HCT116 (cell line): ENCODE results near the gene TARM1. TPM values are rescaled to one million over a fixed set of nuclear protein-coding genes. Genes with fewer than 3 reads are reported as not detected.

Experiments
- ATAC-seq: fragments of 200-7000 bp; cut with Tn5 transposase; 2 replicates; pipeline ENCODE4 v1.9.1; 2020; ENCODE audit warnings: mild to moderate bottlenecking, moderate library complexity
- BruUV-seq: library from RNA; stranded (reverse); fragments of 400-500 nt; replicated peaks from 2 replicates; lab custom pipeline; 2021; lab: Mats Ljungman, UMichigan
- CTCF ChIA-PET: fragments of 300-600 bp; sonication (Branson Sonifier 250); formaldehyde crosslinking; loops from one replicate; lab custom pipeline; 2021; ENCODE audit warnings: antibody characterized with exemption; lab: Charles Lee
- POLR2A ChIA-PET: fragments of 300-600, 350-600 bp; sonication (Branson Sonifier 250); formaldehyde crosslinking; loops from one replicate; lab custom pipeline; 2021; ENCODE audit warnings: antibody characterized with exemption; lab: Charles Lee
- RAD21 ChIA-PET, 2 experiments: fragments of 300-600 bp; sonication (Branson Sonifier 250); formaldehyde crosslinking; loops; one replicate each; lab custom pipeline; 2023; ENCODE audit warnings: low total read pairs in 2 of 2; ENCODE audit not compliant: uncharacterized antibody in 2 of 2, unreplicated experiment in 2 of 2, low non-redundant PET in 1 of 2; lab: Charles Lee
- DNase-seq: peaks from one replicate; pipeline ENCODE4 v3.0.0-alpha.2; 2010; ENCODE audit warnings: low read depth, low spot score
- H2AFZ ChIP-seq: fragments of 200-600 bp; shearing (Covaris generic), sonication (generic); 2 replicates; pipeline ENCODE4 v1.6.1; 2017; ENCODE audit warnings: low read depth, mixed run types, mixed read lengths, antibody characterized with exemption, low read length; ENCODE audit not compliant: poor library complexity, severe bottlenecking
- H3K27ac ChIP-seq: 2 replicates; pipeline ENCODE4 v1.5.1; 2012; ENCODE audit warnings: low read depth, low read length
- H3K27me3 ChIP-seq: fragments of 200-600 bp; sonication (generic); 2 replicates; pipeline ENCODE4 v1.6.1; 2016; ENCODE audit warnings: mixed run types, low read length, mixed read lengths; ENCODE audit not compliant: insufficient read depth
- H3K36me3 ChIP-seq, 2 experiments: fragments of 200-500 bp in 1 of 2; fragments of 200-600 bp in 1 of 2; sonication (Bioruptor generic) in 1 of 2; sonication (generic) in 1 of 2; 2 replicates each; pipeline versions ENCODE4 v1.5.1 to v1.6.1; 2014 to 2016; ENCODE audit warnings: low read length in 2 of 2, inconsistent platforms in 1 of 2, mixed read lengths in 1 of 2, mixed run types in 1 of 2; ENCODE audit not compliant: insufficient read depth in 2 of 2, control insufficient read depth in 1 of 2
- H3K4me1 ChIP-seq, 2 experiments: fragments of 200-600 bp in 1 of 2; sonication (generic) in 1 of 2; 2 replicates each; pipeline versions ENCODE4 v1.5.1 to v1.6.1; 2012 to 2017; ENCODE audit warnings: low read length in 2 of 2, inconsistent platforms in 1 of 2, mild to moderate bottlenecking in 1 of 2, mixed read lengths in 1 of 2, mixed run types in 1 of 2, moderate library complexity in 1 of 2; ENCODE audit not compliant: insufficient read depth in 2 of 2, control insufficient read depth in 1 of 2
- H3K4me2 ChIP-seq: fragments of 200-600 bp; sonication (generic); 2 replicates; pipeline ENCODE4 v1.6.1; 2017; ENCODE audit warnings: mixed run types, low read length, mixed read lengths
- H3K4me3 ChIP-seq, 2 experiments: fragments of 200-600 bp in 1 of 2; sonication (generic) in 1 of 2; replicated peaks in 1 of 2; 2 replicates each; pipeline ENCODE4 v1.5.1; 2011 to 2016; ENCODE audit warnings: low read length in 2 of 2, control low read depth in 1 of 2, low read depth in 1 of 2, mild to moderate bottlenecking in 1 of 2, mixed read lengths in 1 of 2, mixed run types in 1 of 2
- H3K79me2 ChIP-seq: fragments of 200-600 bp; sonication (generic); 2 replicates; pipeline ENCODE4 v1.6.1; 2017; ENCODE audit warnings: mild to moderate bottlenecking, mixed run types, low read length, moderate library complexity, mixed read lengths; ENCODE audit not compliant: insufficient read depth
- H3K9ac ChIP-seq: fragments of 200-600 bp; sonication (generic); 2 replicates; pipeline ENCODE4 v1.6.1; 2016; ENCODE audit warnings: low read length, mixed read lengths
- H3K9me2 ChIP-seq: fragments of 200-600 bp; sonication (generic), shearing (Covaris generic); 2 replicates; pipeline ENCODE4 v1.6.1; 2017; ENCODE audit warnings: mixed run types, mild to moderate bottlenecking, moderate library complexity; ENCODE audit not compliant: insufficient read depth
- H3K9me3 ChIP-seq, 2 experiments: fragments of 200-500 bp in 1 of 2; fragments of 200-600 bp in 1 of 2; sonication (Bioruptor generic) in 1 of 2; sonication (generic) in 1 of 2; 2 replicates each; pipeline ENCODE4 v1.6.1; 2014 to 2017; ENCODE audit warnings: low read length in 2 of 2, mixed read lengths in 2 of 2, inconsistent platforms in 1 of 2, low read depth in 1 of 2, mild to moderate bottlenecking in 1 of 2, mixed run types in 1 of 2, moderate library complexity in 1 of 2; ENCODE audit not compliant: control insufficient read depth in 1 of 2, insufficient read depth in 1 of 2
- H4K20me1 ChIP-seq: fragments of 200-600 bp; sonication (generic), shearing (Covaris generic); 2 replicates; pipeline ENCODE4 v1.6.1; 2017; ENCODE audit warnings: mixed run types, mild to moderate bottlenecking, moderate library complexity; ENCODE audit not compliant: insufficient read depth
- EGR1 ChIP-seq: IDR thresholded peaks from 2 replicates; pipeline ENCODE4 v1.6.1; 2012; ENCODE audit warnings: low read depth
- ELF1 ChIP-seq: IDR thresholded peaks from 2 replicates; pipeline ENCODE4 v1.6.1; 2012; ENCODE audit warnings: low read depth, borderline replicate concordance
- FOSL1 ChIP-seq: IDR thresholded peaks from 2 replicates; pipeline ENCODE4 v1.6.1; 2012; ENCODE audit warnings: low read depth
- POLR2AphosphoS5 ChIP-seq: IDR thresholded peaks from 2 replicates; pipeline ENCODE4 v1.6.1; 2011; ENCODE audit warnings: mild to moderate bottlenecking, low read depth, low read length, moderate library complexity
- RAD21 ChIP-seq: IDR thresholded peaks from 2 replicates; pipeline ENCODE4 v1.6.1; 2012; ENCODE audit warnings: low read depth, mild to moderate bottlenecking
- YY1 ChIP-seq: IDR thresholded peaks from 2 replicates; pipeline ENCODE4 v1.6.1; 2011; ENCODE audit warnings: low read length, low read depth, moderate library complexity, mild to moderate bottlenecking; ENCODE audit not compliant: insufficient replicate concordance; ENCODE audit errors: extremely low read depth
- intact Hi-C: fragments of 100-400 bp; cut with micrococcal nuclease; formaldehyde crosslinking; loops from 2 replicates; pipeline ENCODE4 v1.10.0; 2022
- total RNA-seq: library from RNA; stranded (reverse); gene quantifications from one replicate; pipeline ENCODE4 v1.2.1, GENCODE V29; 2021; ENCODE audit not compliant: unreplicated experiment
- TF ChIP-seq, protein P1 (sequence below): IDR thresholded peaks from 2 replicates; pipeline ENCODE4 v1.6.1; 2012
- TF ChIP-seq, protein P2 (sequence below), 3 experiments: fragments of 200-600 bp in 1 of 3; sonication (generic) in 1 of 3; IDR thresholded peaks in 2 of 3; conservative IDR thresholded peaks in 1 of 3; 2 replicates each; pipeline ENCODE4 v1.5.1; 2012 to 2017; ENCODE audit warnings: low read depth in 2 of 3, low read length in 2 of 3, antibody characterized with exemption in 1 of 3, borderline replicate concordance in 1 of 3, control low read depth in 1 of 3, mild to moderate bottlenecking in 1 of 3, mixed read lengths in 1 of 3, mixed run types in 1 of 3, moderate library complexity in 1 of 3; ENCODE audit not compliant: insufficient read depth in 1 of 3

The TARM1 gene
- total RNA-seq, 1 experiment from 2014 or later, result not detected

DNA sequence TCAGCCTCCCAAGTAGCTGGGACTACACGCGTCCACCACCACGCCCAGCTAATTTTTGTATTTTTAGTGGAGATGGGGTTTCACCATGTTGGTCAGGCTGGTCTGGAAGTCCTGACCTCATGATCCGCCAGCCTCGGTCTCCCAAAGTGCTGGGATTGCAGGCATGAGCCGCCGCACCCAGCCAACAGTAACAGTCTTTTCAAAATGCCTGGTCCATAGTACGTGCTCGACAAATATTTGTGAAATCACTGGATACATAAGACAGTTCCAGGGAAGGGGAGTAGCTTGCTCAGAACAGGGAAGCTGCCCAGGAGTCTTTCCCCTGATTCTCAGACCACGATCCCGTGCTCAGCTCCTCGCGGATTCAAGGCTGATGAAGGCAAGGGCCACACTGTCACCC lies 59.2 kb downstream of the TARM1 start:
- Histone ChIP-seq H2AFZ (no peak overlapping the region), H3K4me1 (peaks cover 12 to 25% of the 10 kb centered on the region in 2 experiments), H3K4me2 (no peak overlapping the region), H4K20me1 (no peaks in the 10 kb centered on the region), H3K9me3 (no peaks in the 10 kb centered on the region), H3K79me2 (no peaks in the 10 kb centered on the region), H3K9ac (no peak overlapping the region), H3K36me3 (no peaks in the 10 kb centered on the region), H3K27me3 (no peaks in the 10 kb centered on the region), H3K4me3 (no peak overlapping the region), H3K9me2 (no peaks in the 10 kb centered on the region), H3K27ac (no peak overlapping the region)
- TF ChIP-seq POLR2AphosphoS5, result no peak
- TF ChIP-seq, protein P1, sequence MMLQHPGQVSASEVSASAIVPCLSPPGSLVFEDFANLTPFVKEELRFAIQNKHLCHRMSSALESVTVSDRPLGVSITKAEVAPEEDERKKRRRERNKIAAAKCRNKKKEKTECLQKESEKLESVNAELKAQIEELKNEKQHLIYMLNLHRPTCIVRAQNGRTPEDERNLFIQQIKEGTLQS, result no peak
- no peak for TF ChIP-seq FOSL1
- TF ChIP-seq EGR1, result no peak
- TF ChIP-seq RAD21, result no peak
- no peak for TF ChIP-seq ELF1
- TF ChIP-seq, protein P2, sequence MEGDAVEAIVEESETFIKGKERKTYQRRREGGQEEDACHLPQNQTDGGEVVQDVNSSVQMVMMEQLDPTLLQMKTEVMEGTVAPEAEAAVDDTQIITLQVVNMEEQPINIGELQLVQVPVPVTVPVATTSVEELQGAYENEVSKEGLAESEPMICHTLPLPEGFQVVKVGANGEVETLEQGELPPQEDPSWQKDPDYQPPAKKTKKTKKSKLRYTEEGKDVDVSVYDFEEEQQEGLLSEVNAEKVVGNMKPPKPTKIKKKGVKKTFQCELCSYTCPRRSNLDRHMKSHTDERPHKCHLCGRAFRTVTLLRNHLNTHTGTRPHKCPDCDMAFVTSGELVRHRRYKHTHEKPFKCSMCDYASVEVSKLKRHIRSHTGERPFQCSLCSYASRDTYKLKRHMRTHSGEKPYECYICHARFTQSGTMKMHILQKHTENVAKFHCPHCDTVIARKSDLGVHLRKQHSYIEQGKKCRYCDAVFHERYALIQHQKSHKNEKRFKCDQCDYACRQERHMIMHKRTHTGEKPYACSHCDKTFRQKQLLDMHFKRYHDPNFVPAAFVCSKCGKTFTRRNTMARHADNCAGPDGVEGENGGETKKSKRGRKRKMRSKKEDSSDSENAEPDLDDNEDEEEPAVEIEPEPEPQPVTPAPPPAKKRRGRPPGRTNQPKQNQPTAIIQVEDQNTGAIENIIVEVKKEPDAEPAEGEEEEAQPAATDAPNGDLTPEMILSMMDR (IDR thresholded peaks at IDR 0.05 in 2 of 3, conservative IDR thresholded peaks at IDR 0.05 in 1 of 3; ENCODE audit: borderline replicate concordance in 1 of 3, insufficient read depth in 1 of 3, low read depth in 2 of 3, low read length in 2 of 3), result no peak
- no peak for TF ChIP-seq YY1
- RAD21 ChIA-PET, result no interaction called here
- POLR2A ChIA-PET, result no interaction called here
- ATAC-seq (no peak), DNase-seq (no peak)
- intact Hi-C loops, result loop anchor here (5.0 kb wide), 1 partner anchor 115 kb away; the partner anchor contains the start of gene CACNG7
- BruUV-seq, result no TSS peak
- CTCF ChIA-PET, result interaction anchor here (1.1 to 2.1 kb wide), 3 partner anchors 74 to 229 kb away, joined by 3 to 7 read pairs (median 3); no protein-coding TSS in a partner anchor
